Natural killer cell (primary cell): ENCODE results near the gene AP4S1. TPM values are rescaled to one million over a fixed set of nuclear protein-coding genes. Genes with fewer than 3 reads are reported as not detected.

Source experiments
- ATAC-seq, 3 donors: fragments of 150-1000 bp in 2 of 3; fragments of 200-7000 bp in 1 of 3; cut with Tn5 transposase; 1 replicate in 1 of 3; 2 replicates in 2 of 3; pipeline ENCODE4 v1.10.0; 2021; ENCODE audit warnings: mild to moderate bottlenecking in 2 of 3, moderate library complexity in 2 of 3
- DNase-seq, 2 donors: peaks; one replicate each; pipeline versions ENCODE4 v3.0.0 to v3.0.0-alpha.2; 2013 to 2021; ENCODE audit warnings: mixed read lengths in 1 of 2
- H3K27ac ChIP-seq: one replicate; pipeline ENCODE4 v1.5.1; 2013; ENCODE audit warnings: mild to moderate bottlenecking, low read length
- H3K27me3 ChIP-seq: one replicate; pipeline ENCODE4 v1.6.1; 2013; ENCODE audit warnings: low read length; ENCODE audit not compliant: control insufficient read depth, insufficient read depth
- H3K36me3 ChIP-seq: one replicate; pipeline ENCODE4 v1.6.1; 2013; ENCODE audit warnings: low read length; ENCODE audit not compliant: control insufficient read depth, insufficient read depth
- H3K4me1 ChIP-seq: one replicate; pipeline ENCODE4 v1.6.1; 2013; ENCODE audit warnings: low read length; ENCODE audit not compliant: control insufficient read depth, insufficient read depth
- H3K4me3 ChIP-seq: one replicate; pipeline ENCODE4 v1.5.1; 2013; ENCODE audit warnings: low read length
- H3K9me3 ChIP-seq: one replicate; pipeline ENCODE4 v1.6.1; 2013; ENCODE audit warnings: low read length; ENCODE audit not compliant: control insufficient read depth, insufficient read depth
- H3K27ac Mint-ChIP-seq, 2 donors: one replicate each; pipeline ENCODE4 v1.8.0; 2022; ENCODE audit warnings: mild to moderate bottlenecking in 2 of 2, mixed read lengths in 2 of 2, moderate library complexity in 1 of 2
- H3K27me3 Mint-ChIP-seq, 2 donors: one replicate each; pipeline ENCODE4 v1.8.0; 2022; ENCODE audit warnings: low read depth in 2 of 2, mixed read lengths in 2 of 2
- H3K36me3 Mint-ChIP-seq: one replicate; pipeline ENCODE4 v1.8.0; 2022; ENCODE audit warnings: mixed read lengths
- H3K4me1 Mint-ChIP-seq, 2 donors: one replicate each; pipeline ENCODE4 v1.8.0; 2022; ENCODE audit warnings: mixed read lengths in 2 of 2
- H3K4me3 Mint-ChIP-seq: one replicate; pipeline ENCODE4 v1.8.0; 2022; ENCODE audit warnings: mild to moderate bottlenecking, moderate library complexity, mixed read lengths
- H3K9me3 Mint-ChIP-seq, 2 donors: one replicate each; pipeline ENCODE4 v1.8.0; 2022; ENCODE audit warnings: mixed read lengths in 2 of 2
- WGBS: methylation state at CpG from one replicate; pipeline ENCODE4 v1.1.7; 2013; ENCODE audit warnings: missing lambda C conversion rate; ENCODE audit not compliant: insufficient coverage; 5-methylcytosine and 5-hydroxymethylcytosine counted together
- intact Hi-C: fragments of 100-400 bp; cut with micrococcal nuclease; formaldehyde crosslinking; loops from one replicate; pipeline ENCODE4 v1.14.2; 2022
- total RNA-seq, 4 donors: library from RNA; stranded (reverse); fragments of 120-200 nt in 1 of 4; gene quantifications; one replicate each; pipeline versions ENCODE4 v1.2.3 to v1.2.4, GENCODE V29; 2013 to 2022
- TF ChIP-seq, protein P1 (sequence below): fragments of 200-600 bp; IDR thresholded peaks from one replicate; pipeline ENCODE4 v1.8.0; 2022; ENCODE audit warnings: antibody characterized with exemption

Gene AP4S1
- total RNA-seq, 3 donors from 2014 or later (not counting 1 experiment from before 2014, with no cell fraction given): 10.6 to 12.7 (median 12.4) TPM

DNA sequence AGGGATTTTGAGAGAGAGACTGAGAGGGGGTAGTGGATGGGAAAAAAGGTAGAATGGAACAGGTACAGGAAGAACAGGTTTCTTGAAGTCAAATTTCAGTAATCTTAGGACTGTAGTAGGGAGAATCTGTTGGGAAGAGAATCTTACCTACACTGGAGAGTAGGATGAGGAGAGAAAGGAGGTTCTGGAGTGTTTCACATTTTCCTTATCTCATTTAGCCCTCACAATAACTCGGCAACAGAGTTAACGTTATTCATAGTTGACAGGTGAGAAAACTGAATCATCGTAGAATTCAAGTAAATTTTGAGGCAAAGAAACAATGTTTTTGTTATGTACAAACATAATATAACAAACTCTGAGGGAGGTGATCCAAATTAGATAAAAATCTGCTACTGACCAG, 17.9 kb downstream of the AP4S1 start:
- WGBS: no CpG with 5 or more reads among the region's 3 CpGs
- H3K36me3 ChIP-seq: no peaks in the 10 kb centered on the region
- Mint-ChIP-seq H3K4me1 (peaks cover 6% of the 10 kb centered on the region in 2 donors), H3K9me3 (no peaks in the 10 kb centered on the region), H3K36me3 (no peaks in the 10 kb centered on the region), H3K27me3 (no peaks in the 10 kb centered on the region), H3K27ac (no peak overlapping the region), H3K4me3 (no peak overlapping the region)
- H3K4me3 ChIP-seq: no peak overlapping the region
- DNase-seq (no peak), ATAC-seq (no peak)
- no peaks in the 10 kb centered on the region for H3K4me1 ChIP-seq
- intact Hi-C loops: no loop called here
- TF ChIP-seq, protein P1, sequence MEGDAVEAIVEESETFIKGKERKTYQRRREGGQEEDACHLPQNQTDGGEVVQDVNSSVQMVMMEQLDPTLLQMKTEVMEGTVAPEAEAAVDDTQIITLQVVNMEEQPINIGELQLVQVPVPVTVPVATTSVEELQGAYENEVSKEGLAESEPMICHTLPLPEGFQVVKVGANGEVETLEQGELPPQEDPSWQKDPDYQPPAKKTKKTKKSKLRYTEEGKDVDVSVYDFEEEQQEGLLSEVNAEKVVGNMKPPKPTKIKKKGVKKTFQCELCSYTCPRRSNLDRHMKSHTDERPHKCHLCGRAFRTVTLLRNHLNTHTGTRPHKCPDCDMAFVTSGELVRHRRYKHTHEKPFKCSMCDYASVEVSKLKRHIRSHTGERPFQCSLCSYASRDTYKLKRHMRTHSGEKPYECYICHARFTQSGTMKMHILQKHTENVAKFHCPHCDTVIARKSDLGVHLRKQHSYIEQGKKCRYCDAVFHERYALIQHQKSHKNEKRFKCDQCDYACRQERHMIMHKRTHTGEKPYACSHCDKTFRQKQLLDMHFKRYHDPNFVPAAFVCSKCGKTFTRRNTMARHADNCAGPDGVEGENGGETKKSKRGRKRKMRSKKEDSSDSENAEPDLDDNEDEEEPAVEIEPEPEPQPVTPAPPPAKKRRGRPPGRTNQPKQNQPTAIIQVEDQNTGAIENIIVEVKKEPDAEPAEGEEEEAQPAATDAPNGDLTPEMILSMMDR: no peak
- no peaks in the 10 kb centered on the region for H3K9me3 ChIP-seq
- no peak overlapping the region for H3K27ac ChIP-seq
- no peaks in the 10 kb centered on the region for H3K27me3 ChIP-seq

DNA sequence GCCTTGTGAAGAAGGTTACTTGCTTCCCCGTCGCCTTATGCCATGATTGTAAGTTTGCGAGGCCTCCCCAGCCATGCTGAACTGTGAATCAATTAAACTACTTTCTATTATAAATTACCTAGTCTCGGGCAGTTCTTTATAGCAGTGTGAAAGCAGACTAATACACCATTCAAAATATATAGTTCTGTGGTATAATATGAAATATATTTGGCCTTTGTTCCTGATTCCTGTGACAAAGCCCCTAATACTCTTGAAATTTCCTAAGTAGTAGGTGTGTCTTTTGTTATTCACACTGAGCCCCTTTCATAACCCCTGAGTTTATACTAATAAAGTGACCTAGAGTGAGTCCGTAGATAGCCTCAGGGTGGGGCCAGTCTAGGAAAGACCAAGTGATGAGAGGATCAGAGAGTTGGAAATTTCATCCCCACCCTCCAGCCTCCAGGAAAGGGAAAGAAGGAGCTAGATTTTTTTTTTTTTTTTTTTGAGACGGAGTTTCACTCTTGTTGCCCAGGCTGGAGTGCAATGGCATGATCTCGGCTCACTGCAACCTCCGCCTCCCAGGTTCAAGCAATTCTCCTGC, 20.1 kb downstream of the AP4S1 start:
- Histone ChIP-seq H3K9me3 (no peaks in the 10 kb centered on the region), H3K4me3 (no peak overlapping the region), H3K27ac (no peak overlapping the region), H3K4me1 (no peaks in the 10 kb centered on the region), H3K27me3 (no peaks in the 10 kb centered on the region), H3K36me3 (no peaks in the 10 kb centered on the region)
- Mint-ChIP-seq H3K27ac (no peak overlapping the region), H3K4me1 (peaks cover 6% of the 10 kb centered on the region in 2 donors), H3K36me3 (no peaks in the 10 kb centered on the region), H3K4me3 (no peak overlapping the region), H3K9me3 (no peaks in the 10 kb centered on the region), H3K27me3 (no peaks in the 10 kb centered on the region)
- DNase-seq: no peak
- no peak for ATAC-seq
- intact Hi-C loops: no loop called here
- TF ChIP-seq, protein P1: no peak
- WGBS: 100% methylated on average over 3 of the region's 8 CpGs

DNA sequence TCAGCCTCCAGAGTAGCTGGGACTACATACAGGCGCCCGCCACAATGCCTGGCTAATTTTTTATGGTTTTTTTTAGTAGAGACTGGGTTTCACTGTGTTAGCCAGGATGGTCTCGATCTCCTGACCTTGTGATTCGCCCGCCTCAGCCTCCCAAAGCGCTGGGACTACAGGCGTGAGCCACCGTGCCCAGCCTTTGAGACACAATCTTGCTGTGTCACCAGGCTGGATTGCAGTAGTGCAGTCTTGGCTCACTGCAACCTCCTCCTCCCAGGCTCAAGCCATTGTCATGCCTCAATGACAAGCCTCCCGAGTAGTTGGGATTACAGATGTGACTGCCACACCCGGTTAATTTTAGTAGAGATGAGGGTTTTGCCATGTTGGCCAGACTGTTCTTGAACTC, 22.1 kb downstream of the AP4S1 start:
- no peaks in the 10 kb centered on the region for H3K9me3 Mint-ChIP-seq
- H3K36me3 Mint-ChIP-seq: no peaks in the 10 kb centered on the region
- no peaks in the 10 kb centered on the region for H3K36me3 ChIP-seq
- TF ChIP-seq, protein P1: no peak
- no peak overlapping the region for H3K4me3 ChIP-seq
- DNase-seq (no peak), ATAC-seq (no peak)
- intact Hi-C loops: no loop called here
- H3K27ac ChIP-seq: no peak overlapping the region
- WGBS: 95% methylated on average over 10 of the region's 10 CpGs
- H3K27ac Mint-ChIP-seq: no peak overlapping the region
- H3K27me3 ChIP-seq: no peaks in the 10 kb centered on the region
- H3K4me1 Mint-ChIP-seq: peaks cover 6% of the 10 kb centered on the region in 2 donors
- H3K9me3 ChIP-seq: no peaks in the 10 kb centered on the region
- no peaks in the 10 kb centered on the region for H3K27me3 Mint-ChIP-seq
- no peaks in the 10 kb centered on the region for H3K4me1 ChIP-seq
- no peak overlapping the region for H3K4me3 Mint-ChIP-seq

DNA sequence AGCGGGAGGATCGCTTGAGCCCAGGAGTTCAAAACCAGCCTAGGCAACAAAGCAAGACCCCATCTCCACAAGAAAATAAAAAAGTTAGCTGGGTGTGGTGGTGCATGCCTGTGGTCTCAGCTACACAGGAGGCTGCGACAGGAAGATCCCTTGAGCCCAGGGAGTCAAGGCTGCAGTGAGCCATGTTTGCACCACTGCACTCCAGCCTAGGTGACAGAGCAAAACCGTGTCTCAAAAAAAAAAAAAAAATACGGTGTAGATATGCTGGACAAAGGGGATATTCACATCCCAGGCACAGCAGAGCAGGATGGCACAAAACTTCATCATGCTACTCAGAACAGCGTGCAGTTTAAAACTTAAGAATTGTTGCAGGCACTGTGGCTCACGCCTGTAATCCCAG, 25.6 kb downstream of the AP4S1 start:
- DNase-seq: no peak
- H3K36me3 Mint-ChIP-seq: no peaks in the 10 kb centered on the region
- intact Hi-C loops: no loop called here
- Histone ChIP-seq H3K9me3 (no peaks in the 10 kb centered on the region), H3K27me3 (no peaks in the 10 kb centered on the region), H3K36me3 (no peaks in the 10 kb centered on the region), H3K27ac (no peak overlapping the region), H3K4me1 (no peaks in the 10 kb centered on the region), H3K4me3 (no peak overlapping the region)
- H3K9me3 Mint-ChIP-seq: no peaks in the 10 kb centered on the region
- TF ChIP-seq, protein P1: no peak
- no peak overlapping the region for H3K27ac Mint-ChIP-seq
- WGBS: 94% methylated on average over 5 of the region's 7 CpGs
- peaks cover 6% of the 10 kb centered on the region in 2 donors for H3K4me1 Mint-ChIP-seq
- no peak overlapping the region for H3K4me3 Mint-ChIP-seq
- ATAC-seq: no peak
- H3K27me3 Mint-ChIP-seq: no peaks in the 10 kb centered on the region
